Mesenchymal stem cell (in vitro differentiated cells and primary cell): ENCODE results near the gene RPP14.
"Not testable (repeated sequence)": the region's sequence is repeated elsewhere in the genome, so short reads cannot be mapped to it uniquely, and the experiment has no call there.

Experiments
- DNase-seq: peaks from one replicate; pipeline ENCODE4 v3.0.0-alpha.2; 2013
- H2AFZ ChIP-seq: one replicate; pipeline ENCODE4 v1.6.1; 2013; ENCODE audit warnings: low read depth, mild to moderate bottlenecking, control low read depth, inconsistent platforms, low read length, moderate library complexity
- H2AK5ac ChIP-seq: 2 replicates; pipeline ENCODE4 v1.6.1; 2013; ENCODE audit warnings: low read length, moderate library complexity, mild to moderate bottlenecking, inconsistent platforms; ENCODE audit not compliant: severe bottlenecking
- H2BK120ac ChIP-seq: one replicate; pipeline ENCODE4 v1.6.1; 2013; ENCODE audit warnings: low read depth, mild to moderate bottlenecking, inconsistent platforms, low read length, moderate library complexity
- H2BK12ac ChIP-seq, 2 experiments: one replicate each; pipeline ENCODE4 v1.6.1; 2013; ENCODE audit warnings: inconsistent platforms in 2 of 2, low read length in 2 of 2, mild to moderate bottlenecking in 2 of 2, moderate library complexity in 2 of 2, control low read depth in 1 of 2
- H2BK15ac ChIP-seq: one replicate; pipeline ENCODE4 v1.6.1; 2013; ENCODE audit warnings: mild to moderate bottlenecking, low read depth, inconsistent platforms; ENCODE audit not compliant: poor library complexity, severe bottlenecking
- H2BK5ac ChIP-seq: 2 replicates; pipeline ENCODE4 v1.6.1; 2013; ENCODE audit warnings: low read depth, mild to moderate bottlenecking, low read length, control low read depth, inconsistent platforms; ENCODE audit not compliant: poor library complexity, severe bottlenecking
- H3K14ac ChIP-seq, 2 experiments: one replicate each; pipeline ENCODE4 v1.6.1; 2013; ENCODE audit warnings: inconsistent platforms in 2 of 2, low read length in 2 of 2, control low read depth in 1 of 2, mild to moderate bottlenecking in 1 of 2, moderate library complexity in 1 of 2
- H3K18ac ChIP-seq, 2 experiments: one replicate each; pipeline ENCODE4 v1.6.1; 2013; ENCODE audit warnings: inconsistent platforms in 2 of 2, low read length in 2 of 2, control low read depth in 1 of 2, low read depth in 1 of 2, mild to moderate bottlenecking in 1 of 2
- H3K23ac ChIP-seq, 2 experiments: one replicate each; pipeline ENCODE4 v1.6.1; 2013; ENCODE audit warnings: inconsistent platforms in 2 of 2, low read length in 2 of 2, mild to moderate bottlenecking in 2 of 2, moderate library complexity in 2 of 2, control low read depth in 1 of 2
- H3K27ac ChIP-seq: 2 replicates; pipeline ENCODE4 v1.5.1; 2013; ENCODE audit warnings: mild to moderate bottlenecking, moderate library complexity, low read length, control low read depth, inconsistent platforms; ENCODE audit not compliant: poor library complexity, severe bottlenecking
- H3K27me3 ChIP-seq, 2 experiments: 2 replicates each; pipeline versions ENCODE4 v1.6.1 to v1.7.0; 2013; ENCODE audit warnings: low read length in 2 of 2, mild to moderate bottlenecking in 2 of 2, moderate library complexity in 2 of 2, control low read depth in 1 of 2, inconsistent platforms in 1 of 2; ENCODE audit not compliant: control insufficient read depth in 1 of 2, insufficient read depth in 1 of 2
- H3K36me3 ChIP-seq, 2 experiments: 2 replicates each; pipeline versions ENCODE4 v1.6.1 to v1.7.0; 2013; ENCODE audit warnings: low read length in 2 of 2, control low read depth in 1 of 2, inconsistent platforms in 1 of 2, low read depth in 1 of 2, mild to moderate bottlenecking in 1 of 2; ENCODE audit not compliant: insufficient read depth in 2 of 2, control insufficient read depth in 1 of 2
- H3K4ac ChIP-seq, 2 experiments: one replicate each; pipeline ENCODE4 v1.6.1; 2013; ENCODE audit warnings: inconsistent platforms in 2 of 2, low read length in 2 of 2, mild to moderate bottlenecking in 2 of 2, moderate library complexity in 2 of 2, control low read depth in 1 of 2, low read depth in 1 of 2
- H3K4me1 ChIP-seq: 2 replicates; pipeline ENCODE4 v1.6.1; 2013; ENCODE audit warnings: low read depth, low read length, control low read depth; ENCODE audit not compliant: control insufficient read depth, insufficient read depth
- H3K4me2 ChIP-seq: 2 replicates; pipeline ENCODE4 v1.6.1; 2013; ENCODE audit warnings: low read length, mild to moderate bottlenecking, inconsistent platforms; ENCODE audit not compliant: poor library complexity, severe bottlenecking
- H3K4me3 ChIP-seq, 2 experiments: 2 replicates each; pipeline versions ENCODE4 v1.5.1 to v1.7.0; 2013; ENCODE audit warnings: low read length in 2 of 2, mild to moderate bottlenecking in 2 of 2, control low read depth in 1 of 2, low read depth in 1 of 2; ENCODE audit not compliant: insufficient read depth in 1 of 2
- H3K79me1 ChIP-seq: replicated peaks from 2 replicates; pipeline ENCODE4 v1.6.1; 2013; ENCODE audit warnings: mild to moderate bottlenecking, control low read depth, low read length, inconsistent platforms; ENCODE audit not compliant: poor library complexity, severe bottlenecking
- H3K9ac ChIP-seq: 2 replicates; pipeline ENCODE4 v1.7.0; 2013; ENCODE audit warnings: mild to moderate bottlenecking, low read length, moderate library complexity
- H3K9me3 ChIP-seq: 2 replicates; pipeline ENCODE4 v1.7.0; 2013; ENCODE audit warnings: mild to moderate bottlenecking, low read length; ENCODE audit not compliant: control insufficient read depth
- H4K8ac ChIP-seq: one replicate; pipeline ENCODE4 v1.6.1; 2013; ENCODE audit warnings: inconsistent platforms, mild to moderate bottlenecking, low read length, moderate library complexity
- H4K91ac ChIP-seq: one replicate; pipeline ENCODE4 v1.6.1; 2013; ENCODE audit warnings: mild to moderate bottlenecking, low read length, inconsistent platforms
- WGBS: methylation state at CpG from one replicate; pipeline ENCODE4 v1.1.7; 2013; ENCODE audit warnings: mixed read lengths; 5-methylcytosine and 5-hydroxymethylcytosine counted together

The RPP14 gene

DNA sequence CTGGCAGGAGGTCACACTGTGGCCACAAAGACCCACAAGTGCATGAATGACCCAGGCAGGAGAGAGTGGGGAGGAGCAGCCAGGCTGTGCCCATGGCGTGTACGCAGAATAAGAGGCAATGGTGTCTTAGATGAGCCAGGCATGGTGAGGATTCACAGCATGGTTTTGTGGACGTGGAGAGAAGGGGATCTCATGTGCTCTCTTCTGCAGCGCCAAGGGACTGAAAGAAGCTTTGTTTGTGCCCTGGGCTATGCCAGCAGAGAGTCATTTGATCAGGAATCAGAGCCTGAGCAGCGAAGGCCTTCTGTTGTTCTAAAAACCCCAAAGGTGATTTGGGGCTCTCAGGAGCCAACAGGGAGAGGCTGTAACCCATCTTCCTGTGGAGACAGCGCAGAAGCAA is 18.7 kb upstream of the RPP14 start:
- H2BK5ac ChIP-seq, result no peak overlapping the region
- no peak overlapping the region for H4K8ac ChIP-seq
- no peak overlapping the region for H3K4ac ChIP-seq
- no peak overlapping the region for H2BK15ac ChIP-seq
- H3K4me2 ChIP-seq, result no peak overlapping the region
- H3K79me1 ChIP-seq, result no peaks in the 10 kb centered on the region
- DNase-seq, result no peak
- no peak overlapping the region for H4K91ac ChIP-seq
- no peak overlapping the region for H3K4me3 ChIP-seq
- H3K27ac ChIP-seq, result no peak overlapping the region
- H3K27me3 ChIP-seq, result no peaks in the 10 kb centered on the region
- H2AK5ac ChIP-seq, result no peak overlapping the region
- 89% methylated on average over 6 of the region's 6 CpGs for WGBS
- no peak overlapping the region for H2BK12ac ChIP-seq
- peaks cover 1% of the 10 kb centered on the region for H3K4me1 ChIP-seq
- H2AFZ ChIP-seq, result no peak overlapping the region
- H3K9me3 ChIP-seq, result no peaks in the 10 kb centered on the region
- H3K36me3 ChIP-seq, result peaks cover 5 to 26% of the 10 kb centered on the region in 2 experiments
- H3K9ac ChIP-seq, result no peak overlapping the region
- no peak overlapping the region for H3K23ac ChIP-seq
- H3K14ac ChIP-seq, result no peak overlapping the region
- no peak overlapping the region for H3K18ac ChIP-seq
- H2BK120ac ChIP-seq, result no peak overlapping the region

DNA sequence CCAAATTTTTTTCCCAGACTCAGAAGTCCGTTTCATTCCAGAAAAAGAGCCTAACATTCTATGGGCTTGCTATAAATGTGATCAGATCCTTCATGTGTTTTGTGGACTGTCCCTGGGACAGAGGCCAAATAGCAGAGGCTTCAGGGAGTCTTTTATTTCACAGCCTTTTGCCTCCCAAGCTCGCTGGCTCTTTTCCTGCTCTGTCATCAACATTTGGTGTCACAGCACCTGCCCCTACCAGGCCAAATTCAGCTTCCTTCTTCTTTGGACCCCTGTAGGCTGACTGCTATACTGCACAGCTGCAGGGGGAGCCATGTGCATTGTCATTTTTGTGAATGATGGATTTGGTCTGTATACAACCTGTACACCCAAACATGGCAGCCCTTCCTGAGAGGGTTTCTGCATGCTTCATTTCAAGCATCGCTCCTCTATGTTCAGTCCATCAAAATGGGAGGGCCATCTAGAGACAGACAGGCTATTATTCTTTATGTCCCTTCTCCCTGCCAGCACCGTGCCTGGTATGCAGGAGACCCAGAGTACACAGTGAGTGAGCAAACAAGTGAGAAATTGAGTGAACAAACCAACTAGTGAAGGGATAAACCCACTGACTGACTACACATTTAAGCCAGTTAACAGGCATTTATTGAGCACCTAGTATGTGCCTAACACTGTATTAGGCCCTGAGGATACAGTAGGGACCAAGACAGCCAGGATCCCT is 17.9 kb upstream of the RPP14 start:
- H4K91ac ChIP-seq, result no peak overlapping the region
- no peak overlapping the region for H3K14ac ChIP-seq
- H3K4me2 ChIP-seq, result no peak overlapping the region
- DNase-seq, result no peak
- no peak overlapping the region for H3K23ac ChIP-seq
- no peak overlapping the region for H2BK5ac ChIP-seq
- no peak overlapping the region for H4K8ac ChIP-seq
- H2AFZ ChIP-seq, result no peak overlapping the region
- no peak overlapping the region for H3K18ac ChIP-seq
- no peak overlapping the region for H2BK12ac ChIP-seq
- H2BK15ac ChIP-seq, result no peak overlapping the region
- H3K9ac ChIP-seq, result no peak overlapping the region
- WGBS, result 87% methylated on average over 4 of the region's 4 CpGs
- H3K27me3 ChIP-seq, result no peaks in the 10 kb centered on the region
- no peak overlapping the region for H3K4ac ChIP-seq
- H3K4me1 ChIP-seq, result peaks cover 1% of the 10 kb centered on the region
- peaks cover 9 to 26% of the 10 kb centered on the region in 2 experiments for H3K36me3 ChIP-seq
- H3K79me1 ChIP-seq, result no peaks in the 10 kb centered on the region
- no peak overlapping the region for H3K4me3 ChIP-seq
- H3K9me3 ChIP-seq, result no peaks in the 10 kb centered on the region
- no peak overlapping the region for H2AK5ac ChIP-seq
- H3K27ac ChIP-seq, result no peak overlapping the region
- no peak overlapping the region for H2BK120ac ChIP-seq

DNA sequence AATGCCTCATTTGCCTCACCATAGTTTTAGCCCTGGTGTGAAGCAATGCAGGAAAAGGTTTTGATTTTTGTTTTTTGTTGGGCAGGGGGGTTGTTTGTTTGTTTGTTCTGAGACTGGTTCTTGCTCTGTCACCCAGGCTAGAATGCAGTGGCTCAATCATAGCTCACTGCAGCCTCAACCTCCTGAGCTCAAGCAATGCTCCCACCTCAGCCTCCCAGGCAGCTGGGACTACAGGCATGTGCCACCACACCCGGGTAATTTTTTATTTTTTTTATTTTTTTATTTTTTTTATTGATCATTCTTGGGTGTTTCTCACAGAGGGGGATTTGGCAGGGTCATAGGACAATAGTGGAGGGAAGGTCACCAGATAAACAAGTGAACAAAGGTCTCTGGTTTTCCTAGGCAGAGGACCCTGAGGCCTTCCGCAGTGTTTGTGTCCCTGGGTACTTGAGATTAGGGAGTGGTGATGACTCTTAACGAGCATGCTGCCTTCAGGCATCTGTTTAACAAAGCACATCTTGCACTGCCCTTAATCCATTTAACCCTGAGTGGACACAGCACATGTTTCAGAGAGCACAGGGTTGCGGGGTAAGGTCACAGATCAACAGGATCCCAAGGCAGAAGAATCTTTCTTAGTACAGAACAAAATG is 17.0 kb upstream of the RPP14 start:
- not testable (repeated sequence) for H3K9ac ChIP-seq, H3K18ac ChIP-seq, H3K4me3 ChIP-seq, H2BK5ac ChIP-seq, H3K23ac ChIP-seq, H4K91ac ChIP-seq, H2AK5ac ChIP-seq, H3K79me1 ChIP-seq, H3K27me3 ChIP-seq, H2BK12ac ChIP-seq, H3K4ac ChIP-seq, H3K4me1 ChIP-seq, H2BK15ac ChIP-seq, H3K4me2 ChIP-seq, H2AFZ ChIP-seq, H3K14ac ChIP-seq, H3K27ac ChIP-seq, H3K9me3 ChIP-seq, H2BK120ac ChIP-seq, DNase-seq, H4K8ac ChIP-seq
- 100% methylated on average over 1 of the region's 4 CpGs for WGBS
- H3K36me3 ChIP-seq, result peaks cover 11 to 26% of the 10 kb centered on the region in 2 experiments

DNA sequence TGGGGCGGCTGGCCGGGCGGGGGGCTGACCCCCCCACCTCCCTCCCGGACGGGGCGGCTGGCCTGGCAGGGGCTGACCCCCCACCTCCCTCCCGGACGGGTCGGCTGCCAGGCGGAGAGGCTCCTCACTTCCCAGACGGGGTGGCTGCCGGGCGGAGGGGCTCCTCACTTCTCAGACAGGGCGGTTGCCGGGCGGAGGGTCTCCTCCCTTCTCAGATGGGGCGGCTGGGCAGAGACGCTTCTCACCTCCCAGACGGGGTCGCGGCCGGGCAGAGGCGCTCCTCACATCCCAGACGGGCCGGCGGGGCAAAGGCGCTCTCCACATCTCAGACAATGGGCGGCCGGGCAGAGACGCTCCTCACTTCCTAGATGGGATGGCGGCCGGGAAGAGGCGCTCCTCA is 15.6 kb upstream of the RPP14 start:
- not testable (repeated sequence) for H3K18ac ChIP-seq, H3K4me1 ChIP-seq, H2BK12ac ChIP-seq, H2BK120ac ChIP-seq, H4K91ac ChIP-seq, H3K9me3 ChIP-seq, H2BK5ac ChIP-seq, H2AFZ ChIP-seq, H3K4me2 ChIP-seq, H4K8ac ChIP-seq, H3K14ac ChIP-seq, H3K27me3 ChIP-seq, H3K79me1 ChIP-seq, H3K4me3 ChIP-seq, H2BK15ac ChIP-seq, H3K23ac ChIP-seq, H2AK5ac ChIP-seq, H3K27ac ChIP-seq, DNase-seq, H3K4ac ChIP-seq, H3K9ac ChIP-seq
- H3K36me3 ChIP-seq, result peaks cover 6 to 20% of the 10 kb centered on the region in 2 experiments
- WGBS, result over 99% methylated on average over 14 of the region's 33 CpGs
